Gastrocnemius medialis (tissue), 4 donors: Measurements from ENCODE around the gene RAD51B. TPM values are rescaled to one million over a fixed set of nuclear protein-coding genes. Genes with fewer than 3 reads are reported as not detected.

ENCODE experiments used
- ATAC-seq, 2 donors: fragments of 150-250 bp; one replicate each; pipeline ENCODE4 v1.9.1; 2016
- DNase-seq, 2 donors: peaks; one replicate each; pipeline ENCODE4 v3.0.0-alpha.2; 2019
- H3K27ac ChIP-seq, 4 donors: fragments of 200-600 bp; sonication (generic); 1 replicate in 1 of 4; 2 replicates in 3 of 4; pipeline ENCODE4 v1.5.1; 2016 to 2018; ENCODE audit warnings: mild to moderate bottlenecking in 2 of 4, moderate library complexity in 1 of 4
- H3K27me3 ChIP-seq, 3 donors: fragments of 200-600 bp; sonication (generic) in 2 of 3; 1 replicate in 1 of 3; 2 replicates in 2 of 3; pipeline versions ENCODE4 v1.5.1 to v1.6.0; 2016 to 2019; ENCODE audit warnings: mild to moderate bottlenecking in 1 of 3, moderate library complexity in 1 of 3
- H3K36me3 ChIP-seq, 2 donors: fragments of 200-600 bp; sonication (generic) in 1 of 2; one replicate each; pipeline ENCODE4 v1.5.1; 2017 to 2018
- H3K4me1 ChIP-seq, 2 donors: fragments of 200-600 bp; sonication (generic) in 1 of 2; one replicate each; pipeline ENCODE4 v1.5.1; 2016 to 2017; ENCODE audit warnings: mild to moderate bottlenecking in 2 of 2
- H3K4me3 ChIP-seq, 4 donors: fragments of 200-600 bp; sonication (generic) in 3 of 4; 1 replicate in 1 of 4; 2 replicates in 3 of 4; pipeline ENCODE4 v1.5.1; 2016 to 2019; ENCODE audit warnings: mild to moderate bottlenecking in 2 of 4
- H3K9me3 ChIP-seq, 3 donors: fragments of 200-600 bp; sonication (generic) in 2 of 3; 1 replicate in 1 of 3; 2 replicates in 2 of 3; pipeline ENCODE4 v1.5.1; 2016 to 2019
- CTCF ChIP-seq, 5 experiments: fragments of 450-650 bp in 3 of 5; fragments of 200-600 bp in 2 of 5; sonication (generic) in 2 of 5; IDR thresholded peaks in 4 of 5; conservative IDR thresholded peaks in 1 of 5; 1 replicate in 4 of 5; 2 replicates in 1 of 5; pipeline ENCODE4 v1.5.1; 2016 to 2019; ENCODE audit warnings: antibody characterized with exemption in 5 of 5, mild to moderate bottlenecking in 3 of 5, moderate library complexity in 3 of 5
- POLR2A ChIP-seq, 2 donors: fragments of 450-650 bp; IDR thresholded peaks; one replicate each; pipeline ENCODE4 v1.6.1; 2017; ENCODE audit warnings: antibody characterized with exemption in 2 of 2, mild to moderate bottlenecking in 2 of 2, moderate library complexity in 2 of 2
- in situ Hi-C, 4 donors: fragments of 200-750 bp; cut with MboI; loops; one replicate each; pipeline versions ENCODE4 v1.15.0 to v1.8.0; 2017; ENCODE audit warnings: low sequenced_read_pairs in 4 of 4
- intact Hi-C: fragments of 100-400 bp; cut with DNase I; formaldehyde crosslinking; loops from one replicate; pipeline ENCODE4 v1.15.1; 2023; ENCODE audit warnings: low total_unique reads
- total RNA-seq, 4 donors: library from RNA; depleted of rRNA; stranded (reverse); fragments of >200 nt; gene quantifications; one replicate each; pipeline versions ENCODE4 v1.1.0 to v1.2.3, GENCODE V29; 2016

The RAD51B gene
- total RNA-seq, 4 donors from 2014 or later, result 1.6 to 3.3 (median 2.4) TPM

- in situ Hi-C loops (no loop called here), intact Hi-C loops (no loop called here)
- Histone ChIP-seq H3K4me1 (peaks cover 8 to 18% of the 10 kb centered on the region in 2 donors), H3K4me3 (no peak overlapping the region), H3K27me3 (no peaks in the 10 kb centered on the region), H3K36me3 (no peaks in the 10 kb centered on the region), H3K27ac (no peak overlapping the region), H3K9me3 (no peaks in the 10 kb centered on the region)
- TF ChIP-seq CTCF (IDR thresholded peaks at IDR 0.05 in 4 of 5, conservative IDR thresholded peaks at IDR 0.05 in 1 of 5) (no peak), POLR2A (IDR thresholded peaks at IDR 0.05) (no peak)
- DNase-seq, result no peak
- no peak for ATAC-seq
These were observed 307.6 kb downstream of the RAD51B start for GRCh38 chr14:68127166-68127565.

GRCh38 chr14:68131907-68132306 lies 312.3 kb downstream of the RAD51B start:
- intact Hi-C loops (no loop called here), in situ Hi-C loops (no loop called here)
- no peaks in the 10 kb centered on the region for H3K9me3 ChIP-seq
- TF ChIP-seq CTCF (IDR thresholded peaks at IDR 0.05 in 4 of 5, conservative IDR thresholded peaks at IDR 0.05 in 1 of 5), result no peak
- no peak for TF ChIP-seq POLR2A (IDR thresholded peaks at IDR 0.05)
- no peaks in the 10 kb centered on the region for H3K36me3 ChIP-seq
- no peak for DNase-seq
- no peaks in the 10 kb centered on the region for H3K4me1 ChIP-seq
- H3K27me3 ChIP-seq, result no peaks in the 10 kb centered on the region
- H3K4me3 ChIP-seq, result no peak overlapping the region
- ATAC-seq, result no peak
- no peak overlapping the region for H3K27ac ChIP-seq

GRCh38 chr14:68132563-68133121 lies 313.1 kb downstream of the RAD51B start:
- Histone ChIP-seq H3K9me3 (no peaks in the 10 kb centered on the region), H3K27me3 (no peaks in the 10 kb centered on the region), H3K36me3 (no peaks in the 10 kb centered on the region), H3K4me1 (no peaks in the 10 kb centered on the region), H3K4me3 (no peak overlapping the region), H3K27ac (no peak overlapping the region)
- in situ Hi-C loops (no loop called here), intact Hi-C loops (no loop called here)
- no peak for ATAC-seq
- TF ChIP-seq CTCF (IDR thresholded peaks at IDR 0.05 in 4 of 5, conservative IDR thresholded peaks at IDR 0.05 in 1 of 5), result no peak
- no peak for TF ChIP-seq POLR2A (IDR thresholded peaks at IDR 0.05)
- no peak for DNase-seq

GRCh38 chr14:68133856-68134255 lies 314.3 kb downstream of the RAD51B start:
- Histone ChIP-seq H3K27ac (no peak overlapping the region), H3K36me3 (no peaks in the 10 kb centered on the region), H3K4me1 (peaks cover 0 to 4% of the 10 kb centered on the region in 2 donors), H3K27me3 (no peaks in the 10 kb centered on the region), H3K4me3 (no peak overlapping the region), H3K9me3 (no peaks in the 10 kb centered on the region)
- DNase-seq (no peak), ATAC-seq (no peak)
- in situ Hi-C loops (no loop called here), intact Hi-C loops (no loop called here)
- TF ChIP-seq CTCF (IDR thresholded peaks at IDR 0.05 in 4 of 5, conservative IDR thresholded peaks at IDR 0.05 in 1 of 5) (no peak), POLR2A (IDR thresholded peaks at IDR 0.05) (no peak)

- Histone ChIP-seq H3K4me3 (no peak overlapping the region), H3K27ac (no peak overlapping the region), H3K9me3 (no peaks in the 10 kb centered on the region), H3K4me1 (peaks cover 7 to 12% of the 10 kb centered on the region in 2 donors), H3K36me3 (no peaks in the 10 kb centered on the region), H3K27me3 (no peaks in the 10 kb centered on the region)
- intact Hi-C loops (no loop called here), in situ Hi-C loops (no loop called here)
- TF ChIP-seq POLR2A (IDR thresholded peaks at IDR 0.05) (no peak), CTCF (IDR thresholded peaks at IDR 0.05 in 4 of 5, conservative IDR thresholded peaks at IDR 0.05 in 1 of 5) (no peak)
- no peak for ATAC-seq
- DNase-seq, result no peak
These were observed 315.4 kb downstream of the RAD51B start for GRCh38 chr14:68135028-68135427.
